Measurements from ENCODE around the gene ATG9B.

DNA sequence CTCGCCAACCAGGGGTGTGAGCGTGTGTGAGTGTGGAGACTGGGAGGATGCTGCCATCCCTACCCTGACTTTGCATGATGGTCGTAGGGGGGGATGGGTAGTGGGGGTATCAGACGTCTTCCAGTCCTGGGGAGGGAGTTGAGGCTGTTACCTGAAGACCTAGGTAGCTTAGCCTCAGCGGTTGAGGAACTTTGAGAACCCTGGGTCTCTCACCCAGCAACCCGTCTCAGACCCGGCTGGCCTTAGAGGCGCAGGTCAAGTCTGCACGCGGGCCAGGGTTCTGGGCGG, 37.8 kb upstream of the ATG9B start:
- TF ChIP-seq, protein P1, sequence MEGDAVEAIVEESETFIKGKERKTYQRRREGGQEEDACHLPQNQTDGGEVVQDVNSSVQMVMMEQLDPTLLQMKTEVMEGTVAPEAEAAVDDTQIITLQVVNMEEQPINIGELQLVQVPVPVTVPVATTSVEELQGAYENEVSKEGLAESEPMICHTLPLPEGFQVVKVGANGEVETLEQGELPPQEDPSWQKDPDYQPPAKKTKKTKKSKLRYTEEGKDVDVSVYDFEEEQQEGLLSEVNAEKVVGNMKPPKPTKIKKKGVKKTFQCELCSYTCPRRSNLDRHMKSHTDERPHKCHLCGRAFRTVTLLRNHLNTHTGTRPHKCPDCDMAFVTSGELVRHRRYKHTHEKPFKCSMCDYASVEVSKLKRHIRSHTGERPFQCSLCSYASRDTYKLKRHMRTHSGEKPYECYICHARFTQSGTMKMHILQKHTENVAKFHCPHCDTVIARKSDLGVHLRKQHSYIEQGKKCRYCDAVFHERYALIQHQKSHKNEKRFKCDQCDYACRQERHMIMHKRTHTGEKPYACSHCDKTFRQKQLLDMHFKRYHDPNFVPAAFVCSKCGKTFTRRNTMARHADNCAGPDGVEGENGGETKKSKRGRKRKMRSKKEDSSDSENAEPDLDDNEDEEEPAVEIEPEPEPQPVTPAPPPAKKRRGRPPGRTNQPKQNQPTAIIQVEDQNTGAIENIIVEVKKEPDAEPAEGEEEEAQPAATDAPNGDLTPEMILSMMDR (IDR thresholded peaks at IDR 0.05), result no peak
- TF ChIP-seq POLR2A (IDR thresholded peaks at IDR 0.05), result no peak

Data from body of pancreas (tissue), 4 donors.